Testis (tissue), 3 donors: ENCODE data around the gene PDGFRB. TPM values are rescaled to one million over a fixed set of nuclear protein-coding genes. Genes with fewer than 3 reads are reported as not detected.

Experiments used
- DNase-seq: peaks from one replicate; pipeline ENCODE4 v3.0.0-alpha.2; 2019
- H3K27ac ChIP-seq, 2 donors: fragments of 200-600 bp; sonication (generic); one replicate each; pipeline ENCODE4 v1.5.1; 2019
- H3K27me3 ChIP-seq: fragments of 200-600 bp; sonication (generic); one replicate; pipeline ENCODE4 v1.5.1; 2019
- H3K36me3 ChIP-seq: fragments of 200-600 bp; sonication (generic); one replicate; pipeline ENCODE4 v1.5.1; 2017; ENCODE audit warnings: low read depth; ENCODE audit errors: missing control alignments
- H3K4me1 ChIP-seq: fragments of 200-600 bp; sonication (generic); one replicate; pipeline ENCODE4 v1.5.1; 2019
- H3K4me3 ChIP-seq, 2 donors: fragments of 200-600 bp; sonication (generic); one replicate each; pipeline ENCODE4 v1.5.1; 2017 to 2019
- H3K9me3 ChIP-seq: fragments of 200-600 bp; sonication (generic); one replicate; pipeline ENCODE4 v1.5.1; 2017
- POLR2A ChIP-seq: fragments of 450-650 bp; IDR thresholded peaks from one replicate; pipeline ENCODE4 v1.6.1; 2017; ENCODE audit warnings: antibody characterized with exemption, mild to moderate bottlenecking, moderate library complexity
- WGBS, 2 donors: methylation state at CpG; one replicate each; pipeline ENCODE4 v1.1.5; 2018; 5-methylcytosine and 5-hydroxymethylcytosine counted together
- intact Hi-C: fragments of 100-400 bp; cut with DNase I; formaldehyde crosslinking; loops from one replicate; pipeline ENCODE4 v1.15.1; 2023; ENCODE audit warnings: low total_unique reads
- polyA plus RNA-seq: library from polyadenylated mRNA; stranded (reverse); fragments of 350-450 nt; fragmentation: Illumina TruSeq; extraction: RNeasy Lipid Tissue Mini Kit (QIAGEN cat#74804); gene quantifications from one replicate; pipeline ENCODE4 v1.2.3, GENCODE V29; 2014; ENCODE audit warnings: low read depth, low replicate concordance; ENCODE audit not compliant: insufficient read depth
- total RNA-seq, 2 donors: library from RNA; depleted of rRNA; stranded (reverse); fragments of >200 nt; gene quantifications; one replicate each; pipeline ENCODE4 v1.2.3, GENCODE V29; 2016
- TF ChIP-seq, protein P1 (sequence below), 3 experiments: fragments of 450-650 bp in 2 of 3; fragments of 200-600 bp in 1 of 3; sonication (generic) in 1 of 3; IDR thresholded peaks; one replicate each; pipeline ENCODE4 v1.5.1; 2016 to 2019; ENCODE audit warnings: antibody characterized with exemption in 3 of 3, mild to moderate bottlenecking in 2 of 3, moderate library complexity in 1 of 3

The PDGFRB gene
- total and polyA plus RNA-seq, 3 donors from 2014 or later = 61.6 to 87.0 (median 71.2) TPM

GRCh38 chr5:150078802-150079689, 76.6 kb downstream of the PDGFRB start:
- no peak overlapping the region for H3K4me3 ChIP-seq
- no peaks in the 10 kb centered on the region for H3K9me3 ChIP-seq
- peak; percentile 10 for DNase-seq
- H3K27ac ChIP-seq = no peak overlapping the region
- no peaks in the 10 kb centered on the region for H3K27me3 ChIP-seq
- intact Hi-C loops = no loop called here
- no peak for TF ChIP-seq POLR2A
- TF ChIP-seq, protein P1, sequence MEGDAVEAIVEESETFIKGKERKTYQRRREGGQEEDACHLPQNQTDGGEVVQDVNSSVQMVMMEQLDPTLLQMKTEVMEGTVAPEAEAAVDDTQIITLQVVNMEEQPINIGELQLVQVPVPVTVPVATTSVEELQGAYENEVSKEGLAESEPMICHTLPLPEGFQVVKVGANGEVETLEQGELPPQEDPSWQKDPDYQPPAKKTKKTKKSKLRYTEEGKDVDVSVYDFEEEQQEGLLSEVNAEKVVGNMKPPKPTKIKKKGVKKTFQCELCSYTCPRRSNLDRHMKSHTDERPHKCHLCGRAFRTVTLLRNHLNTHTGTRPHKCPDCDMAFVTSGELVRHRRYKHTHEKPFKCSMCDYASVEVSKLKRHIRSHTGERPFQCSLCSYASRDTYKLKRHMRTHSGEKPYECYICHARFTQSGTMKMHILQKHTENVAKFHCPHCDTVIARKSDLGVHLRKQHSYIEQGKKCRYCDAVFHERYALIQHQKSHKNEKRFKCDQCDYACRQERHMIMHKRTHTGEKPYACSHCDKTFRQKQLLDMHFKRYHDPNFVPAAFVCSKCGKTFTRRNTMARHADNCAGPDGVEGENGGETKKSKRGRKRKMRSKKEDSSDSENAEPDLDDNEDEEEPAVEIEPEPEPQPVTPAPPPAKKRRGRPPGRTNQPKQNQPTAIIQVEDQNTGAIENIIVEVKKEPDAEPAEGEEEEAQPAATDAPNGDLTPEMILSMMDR (IDR thresholded peaks at IDR 0.05) = no peak
- 88 to 89% methylated on average over 7 of the region's 7 CpGs for WGBS, 2 donors
- peaks cover 5% of the 10 kb centered on the region for H3K4me1 ChIP-seq
- no peaks in the 10 kb centered on the region for H3K36me3 ChIP-seq

- H3K9me3 ChIP-seq = no peaks in the 10 kb centered on the region
- H3K27ac ChIP-seq = no peak overlapping the region
- TF ChIP-seq, protein P1 (IDR thresholded peaks at IDR 0.05) = no peak
- TF ChIP-seq POLR2A = no peak
- intact Hi-C loops = no loop called here
- no peak overlapping the region for H3K4me3 ChIP-seq
- 87 to 93% methylated on average over 6 to 8 of the region's 8 CpGs for WGBS, 2 donors
- H3K4me1 ChIP-seq = peaks cover 5% of the 10 kb centered on the region
- no peaks in the 10 kb centered on the region for H3K27me3 ChIP-seq
- peak; percentile 1 for DNase-seq
- no peaks in the 10 kb centered on the region for H3K36me3 ChIP-seq
Observed at GRCh38 chr5:150077996-150078801, 77.4 kb downstream of the PDGFRB start.

- TF ChIP-seq, protein P1 (IDR thresholded peaks at IDR 0.05) = no peak
- no peak for TF ChIP-seq POLR2A
- intact Hi-C loops = no loop called here
- Histone ChIP-seq H3K4me1 (peaks cover 5% of the 10 kb centered on the region), H3K27me3 (no peaks in the 10 kb centered on the region), H3K4me3 (no peak overlapping the region), H3K27ac (no peak overlapping the region), H3K9me3 (no peaks in the 10 kb centered on the region), H3K36me3 (no peaks in the 10 kb centered on the region)
- WGBS, 2 donors = 82 to 86% methylated on average over 8 of the region's 8 CpGs
- DNase-seq = peak; percentile 4
Observed at GRCh38 chr5:150077060-150077459, 78.6 kb downstream of the PDGFRB start.

DNA sequence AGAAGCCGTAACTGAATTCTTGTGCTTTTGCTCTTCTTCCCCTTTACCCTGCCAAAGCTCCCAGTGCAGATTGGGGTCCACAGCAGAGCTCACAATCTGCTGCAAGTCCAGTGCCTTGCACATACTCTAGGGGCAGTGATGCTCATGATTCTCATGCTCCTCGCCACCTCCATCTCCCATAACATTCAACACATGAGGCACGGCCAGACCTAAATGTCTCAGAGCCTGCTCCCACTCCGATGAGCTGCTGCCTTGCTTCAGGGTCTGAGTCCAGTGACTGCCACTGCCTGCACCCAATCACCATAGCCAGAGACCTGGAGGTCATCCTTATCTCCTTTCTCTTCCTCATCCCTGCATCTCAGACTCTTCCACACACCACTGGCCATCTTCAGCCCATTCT, 79.8 kb downstream of the PDGFRB start:
- no peak overlapping the region for H3K4me3 ChIP-seq
- H3K27me3 ChIP-seq = no peaks in the 10 kb centered on the region
- intact Hi-C loops = no loop called here
- H3K27ac ChIP-seq = no peak overlapping the region
- WGBS, 2 donors = 89 to 96% methylated on average over 4 of the region's 4 CpGs
- peak; percentile 2 for DNase-seq
- H3K4me1 ChIP-seq = no peaks in the 10 kb centered on the region
- no peaks in the 10 kb centered on the region for H3K9me3 ChIP-seq
- no peak for TF ChIP-seq POLR2A
- TF ChIP-seq, protein P1 (IDR thresholded peaks at IDR 0.05) = no peak
- H3K36me3 ChIP-seq = no peaks in the 10 kb centered on the region
